ENCODE results near the gene ST3GAL2. TPM values are rescaled to one million over a fixed set of nuclear protein-coding genes. Genes with fewer than 3 reads are reported as not detected.
A peak's percentile ranks its signal among the peaks of the same experiment; 100 is the strongest.
"Not testable (repeated sequence)": the region's sequence is repeated elsewhere in the genome, so short reads cannot be mapped to it uniquely, and the experiment has no call there.

ST3GAL2 gene
- total and polyA plus RNA-seq, 10 of the 15 experiments (the other 5 are each of a cell fraction or from before 2014, with no cell fraction given), result 0.95 to 61.7 (median 25.9) TPM

DNA sequence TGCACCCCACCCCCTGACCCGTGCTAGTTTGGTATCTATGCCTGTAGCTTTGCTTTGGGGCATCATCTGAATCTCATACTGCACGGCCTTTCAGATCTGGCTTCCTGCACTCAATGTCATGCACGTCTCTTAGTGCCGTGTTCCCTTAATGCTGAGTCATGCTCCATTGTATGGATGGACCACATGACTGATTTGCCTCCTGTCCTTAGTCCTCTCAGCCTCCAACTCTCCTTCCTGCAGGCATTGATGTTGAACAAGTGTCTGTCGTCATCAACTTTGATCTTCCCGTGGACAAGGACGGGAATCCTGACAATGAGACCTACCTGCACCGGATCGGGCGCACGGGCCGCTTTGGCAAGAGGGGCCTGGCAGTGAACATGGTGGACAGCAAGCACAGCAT is 106.2 kb downstream of the ST3GAL2 start:
- H3K9ac ChIP-seq (ENCODE audit: control insufficient read depth, insufficient read depth, low read length); CTCF ChIA-PET; H3K27ac ChIP-seq (ENCODE audit: control insufficient read depth, insufficient read depth); SMC1A ChIA-PET (ENCODE audit: uncharacterized antibody, unreplicated experiment); H3K4me2 ChIP-seq (ENCODE audit: control insufficient read depth, insufficient read depth); BruUV-seq (replicated peaks); RAD21 ChIA-PET (ENCODE audit: unreplicated experiment); intact Hi-C loops (cut with micrococcal nuclease; ENCODE audit: unreplicated experiment); POLR2A ChIA-PET; DNase-seq (ENCODE audit: low read depth, low spot score); H3K27me3 ChIP-seq (replicated peaks in 1 of 2; ENCODE audit: control insufficient read depth in 2 of 2, insufficient read depth in 2 of 2, low read length in 1 of 2); in situ Hi-C loops (cut with MboI); H4K20me1 ChIP-seq (ENCODE audit: control insufficient read depth, insufficient read depth); H3K79me2 ChIP-seq (ENCODE audit: control insufficient read depth, insufficient read depth, low read length); H3K9me3 ChIP-seq (replicated peaks; ENCODE audit: control insufficient read depth, insufficient read depth, low read length); H3K4me1 ChIP-seq (ENCODE audit: control insufficient read depth, insufficient read depth, low read length); H3K4me3 ChIP-seq; FAIRE-seq; H2AFZ ChIP-seq (ENCODE audit: control insufficient read depth, low read depth, low read length); ATAC-seq: not testable (repeated sequence)
- WGBS (ENCODE audit: insufficient coverage, insufficient replicate concordance, low lambda C conversion rate, missing lambda C conversion rate), result 90% methylated on average over 5 of the region's 12 CpGs
- peaks cover 9 to 15% of the 10 kb centered on the region in 2 experiments for H3K36me3 ChIP-seq (ENCODE audit: control insufficient read depth in 2 of 2, insufficient read depth in 2 of 2, low read length in 1 of 2)

DNA sequence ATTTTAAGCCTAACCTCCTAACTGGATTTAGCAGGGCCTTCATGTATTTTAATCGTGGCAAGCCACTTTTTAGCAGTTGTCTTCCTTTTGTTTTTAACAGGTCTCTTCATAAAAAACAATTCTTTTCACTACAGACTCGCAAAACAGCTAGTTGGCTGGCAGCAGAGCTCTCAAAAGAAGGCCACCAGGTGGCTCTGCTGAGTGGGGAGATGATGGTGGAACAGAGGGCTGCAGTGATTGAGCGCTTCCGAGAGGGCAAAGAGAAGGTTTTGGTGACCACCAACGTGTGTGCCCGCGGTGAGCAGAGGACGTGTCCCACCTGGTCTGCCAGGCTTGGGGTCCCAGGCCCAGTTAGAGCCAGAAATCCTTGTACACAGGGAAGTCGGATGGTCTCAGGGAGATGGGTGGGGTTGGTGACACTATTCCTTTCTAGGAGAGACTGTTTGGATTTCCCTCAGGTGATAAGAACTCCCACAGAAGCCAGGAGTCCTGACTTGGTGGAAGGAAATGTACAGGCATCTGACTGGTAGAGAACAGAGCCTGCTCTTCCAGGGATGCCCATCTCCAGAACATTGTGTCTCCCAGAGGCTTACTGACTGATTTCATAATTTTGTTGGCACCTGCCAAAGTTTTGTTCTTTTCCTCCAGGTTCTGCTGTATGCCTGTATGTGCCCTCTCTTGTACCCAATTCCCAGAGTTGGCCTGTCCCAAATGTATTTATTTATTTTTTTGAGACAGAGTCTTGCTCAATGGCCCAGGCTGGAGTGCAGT is 107.1 kb downstream of the ST3GAL2 start:
- DNase-seq (ENCODE audit: low read depth, low spot score) (no peak), ATAC-seq (peak; percentile 86), FAIRE-seq (peak; percentile 13)
- peaks cover 9 to 15% of the 10 kb centered on the region in 2 experiments for H3K36me3 ChIP-seq (ENCODE audit: control insufficient read depth in 2 of 2, insufficient read depth in 2 of 2, low read length in 1 of 2)
- H3K9ac ChIP-seq (ENCODE audit: control insufficient read depth, insufficient read depth, low read length), result no peak overlapping the region
- RAD21 ChIA-PET (ENCODE audit: unreplicated experiment), result interaction anchor here (1.0 to 1.2 kb wide), 2 partner anchors 321 to 323 kb away, joined by 3 to 9 read pairs; no protein-coding TSS in a partner anchor
- in situ Hi-C loops (cut with MboI) (no loop called here), intact Hi-C loops (cut with micrococcal nuclease; ENCODE audit: unreplicated experiment) (loop anchor here (2.0 kb wide), 1 partner anchor 321 kb away; no protein-coding TSS in a partner anchor)
- H3K9me3 ChIP-seq (replicated peaks; ENCODE audit: control insufficient read depth, insufficient read depth, low read length), result no peaks in the 10 kb centered on the region
- no peaks in the 10 kb centered on the region for H3K4me1 ChIP-seq (ENCODE audit: control insufficient read depth, insufficient read depth, low read length)
- POLR2A ChIA-PET, result no interaction called here
- no peak overlapping the region for H3K4me3 ChIP-seq
- 81% methylated on average over 9 of the region's 9 CpGs for WGBS (ENCODE audit: insufficient coverage, insufficient replicate concordance, low lambda C conversion rate, missing lambda C conversion rate)
- no peak overlapping the region for H2AFZ ChIP-seq (ENCODE audit: control insufficient read depth, low read depth, low read length)
- SMC1A ChIA-PET (ENCODE audit: uncharacterized antibody, unreplicated experiment), result interaction anchor here (1.1 to 1.3 kb wide), 4 partner anchors 13 to 439 kb away, joined by 3 to 6 read pairs (median 3); no protein-coding TSS in a partner anchor
- no peaks in the 10 kb centered on the region for H3K27me3 ChIP-seq (replicated peaks in 1 of 2; ENCODE audit: control insufficient read depth in 2 of 2, insufficient read depth in 2 of 2, low read length in 1 of 2)
- H3K4me2 ChIP-seq (ENCODE audit: control insufficient read depth, insufficient read depth), result no peak overlapping the region
- no TSS peak for BruUV-seq (replicated peaks)
- H3K79me2 ChIP-seq (ENCODE audit: control insufficient read depth, insufficient read depth, low read length), result no peaks in the 10 kb centered on the region
- no peak overlapping the region for H3K27ac ChIP-seq (ENCODE audit: control insufficient read depth, insufficient read depth)
- TF ChIP-seq, protein P1, sequence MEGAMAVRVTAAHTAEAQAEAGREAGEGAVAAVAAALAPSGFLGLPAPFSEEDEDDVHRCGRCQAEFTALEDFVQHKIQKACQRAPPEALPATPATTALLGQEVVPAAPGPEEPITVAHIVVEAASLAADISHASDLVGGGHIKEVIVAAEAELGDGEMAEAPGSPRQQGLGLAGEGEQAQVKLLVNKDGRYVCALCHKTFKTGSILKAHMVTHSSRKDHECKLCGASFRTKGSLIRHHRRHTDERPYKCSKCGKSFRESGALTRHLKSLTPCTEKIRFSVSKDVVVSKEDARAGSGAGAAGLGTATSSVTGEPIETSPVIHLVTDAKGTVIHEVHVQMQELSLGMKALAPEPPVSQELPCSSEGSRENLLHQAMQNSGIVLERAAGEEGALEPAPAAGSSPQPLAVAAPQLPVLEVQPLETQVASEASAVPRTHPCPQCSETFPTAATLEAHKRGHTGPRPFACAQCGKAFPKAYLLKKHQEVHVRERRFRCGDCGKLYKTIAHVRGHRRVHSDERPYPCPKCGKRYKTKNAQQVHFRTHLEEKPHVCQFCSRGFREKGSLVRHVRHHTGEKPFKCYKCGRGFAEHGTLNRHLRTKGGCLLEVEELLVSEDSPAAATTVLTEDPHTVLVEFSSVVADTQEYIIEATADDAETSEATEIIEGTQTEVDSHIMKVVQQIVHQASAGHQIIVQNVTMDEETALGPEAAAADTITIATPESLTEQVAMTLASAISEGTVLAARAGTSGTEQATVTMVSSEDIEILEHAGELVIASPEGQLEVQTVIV (IDR thresholded peaks at IDR 0.05; ENCODE audit: borderline replicate concordance, partially characterized antibody), result no peak
- TF ChIP-seq RAD21 (IDR thresholded peaks at IDR 0.05; ENCODE audit: insufficient read depth, low read depth, low read length) (peak; percentile 28), RELA (IDR thresholded peaks at IDR 0.05; ENCODE audit: borderline replicate concordance, partially characterized antibody) (no peak), SUZ12 (IDR thresholded peaks at IDR 0.05; ENCODE audit: unreplicated experiment) (no peak), SIN3A (IDR thresholded peaks at IDR 0.05; ENCODE audit: low read depth, low read length) (no peak), HDAC2 (IDR thresholded peaks at IDR 0.05) (no peak), TARDBP (IDR thresholded peaks at IDR 0.05; ENCODE audit: borderline replicate concordance) (no peak), HCFC1 (IDR thresholded peaks at IDR 0.05; ENCODE audit: low read length) (no peak), SMC3 (IDR thresholded peaks at IDR 0.05; ENCODE audit: borderline replicate concordance, low read length) (peak; percentile 24; the same call in 1 of the 2 replicates)
- TF ChIP-seq, protein P2, sequence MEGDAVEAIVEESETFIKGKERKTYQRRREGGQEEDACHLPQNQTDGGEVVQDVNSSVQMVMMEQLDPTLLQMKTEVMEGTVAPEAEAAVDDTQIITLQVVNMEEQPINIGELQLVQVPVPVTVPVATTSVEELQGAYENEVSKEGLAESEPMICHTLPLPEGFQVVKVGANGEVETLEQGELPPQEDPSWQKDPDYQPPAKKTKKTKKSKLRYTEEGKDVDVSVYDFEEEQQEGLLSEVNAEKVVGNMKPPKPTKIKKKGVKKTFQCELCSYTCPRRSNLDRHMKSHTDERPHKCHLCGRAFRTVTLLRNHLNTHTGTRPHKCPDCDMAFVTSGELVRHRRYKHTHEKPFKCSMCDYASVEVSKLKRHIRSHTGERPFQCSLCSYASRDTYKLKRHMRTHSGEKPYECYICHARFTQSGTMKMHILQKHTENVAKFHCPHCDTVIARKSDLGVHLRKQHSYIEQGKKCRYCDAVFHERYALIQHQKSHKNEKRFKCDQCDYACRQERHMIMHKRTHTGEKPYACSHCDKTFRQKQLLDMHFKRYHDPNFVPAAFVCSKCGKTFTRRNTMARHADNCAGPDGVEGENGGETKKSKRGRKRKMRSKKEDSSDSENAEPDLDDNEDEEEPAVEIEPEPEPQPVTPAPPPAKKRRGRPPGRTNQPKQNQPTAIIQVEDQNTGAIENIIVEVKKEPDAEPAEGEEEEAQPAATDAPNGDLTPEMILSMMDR (IDR thresholded peaks at IDR 0.05 in 2 of 3, conservative IDR thresholded peaks at IDR 0.05 in 1 of 3; ENCODE audit: control insufficient read depth in 2 of 3, extremely low read depth in 1 of 3, insufficient read depth in 1 of 3, low read depth in 3 of 3, low read length in 3 of 3), result peak; percentile 36 to 54 (median 40); a peak in 5 of 6 replicates
- CTCF ChIA-PET, result interaction anchor here (0.7 to 2.1 kb wide), 7 partner anchors 8 to 440 kb away, joined by 3 to 28 read pairs (median 5); partner anchors contain the start of gene DDX19B
- no peaks in the 10 kb centered on the region for H4K20me1 ChIP-seq (ENCODE audit: control insufficient read depth, insufficient read depth)

All from GM12878 (cell line).